CD8-positive, alpha-beta memory T cell (primary cell): ENCODE data around the gene MRI1. TPM values are rescaled to one million over a fixed set of nuclear protein-coding genes. Genes with fewer than 3 reads are reported as not detected.

ENCODE experiments used
- CTCF ChIA-PET: fragments of 350-600 bp; sonication (Branson Sonifier 250); formaldehyde crosslinking; loops from one replicate; lab custom pipeline; 2021; ENCODE audit warnings: antibody characterized with exemption; lab: Charles Lee
- POLR2A ChIA-PET: fragments of 350-600 bp; sonication (Branson Sonifier 250); formaldehyde crosslinking; loops from one replicate; lab custom pipeline; 2021; ENCODE audit warnings: antibody characterized with exemption; lab: Charles Lee
- DNase-seq, 5 donors: peaks; one replicate each; pipeline versions ENCODE4 v3.0.0 to v3.0.0-alpha.2; 2020 to 2022; ENCODE audit warnings: mixed read lengths in 1 of 5
- H3K27ac ChIP-seq: one replicate; pipeline ENCODE4 v1.7.0; 2013; ENCODE audit warnings: low read depth, mild to moderate bottlenecking, low read length, moderate library complexity
- H3K27me3 ChIP-seq: 2 replicates; pipeline ENCODE4 v1.7.0; 2013; ENCODE audit warnings: low read length, mild to moderate bottlenecking; ENCODE audit not compliant: insufficient read depth, poor library complexity, severe bottlenecking
- H3K36me3 ChIP-seq: 2 replicates; pipeline ENCODE4 v1.7.0; 2013; ENCODE audit warnings: mild to moderate bottlenecking, low read length, moderate library complexity; ENCODE audit not compliant: insufficient read depth
- H3K4me1 ChIP-seq: 2 replicates; pipeline ENCODE4 v1.7.0; 2013; ENCODE audit warnings: mild to moderate bottlenecking, low read length, moderate library complexity; ENCODE audit not compliant: insufficient read depth
- H3K4me3 ChIP-seq: 2 replicates; pipeline ENCODE4 v1.7.0; 2013; ENCODE audit warnings: mild to moderate bottlenecking, low read length
- H3K9me3 ChIP-seq: 2 replicates; pipeline ENCODE4 v1.7.0; 2013; ENCODE audit warnings: mild to moderate bottlenecking, low read length
- H3K27ac Mint-ChIP-seq, 8 donors: one replicate each; pipeline ENCODE4 v1.8.0; 2020 to 2021; ENCODE audit warnings: mixed read lengths in 8 of 8, mild to moderate bottlenecking in 6 of 8, inconsistent platforms in 3 of 8, moderate library complexity in 3 of 8
- H3K27me3 Mint-ChIP-seq, 2 donors: one replicate each; pipeline ENCODE4 v1.8.0; 2020 to 2021; ENCODE audit warnings: mixed read lengths in 2 of 2, mild to moderate bottlenecking in 1 of 2, moderate library complexity in 1 of 2
- H3K36me3 Mint-ChIP-seq, 3 donors: one replicate each; pipeline ENCODE4 v1.8.0; 2020 to 2021; ENCODE audit warnings: mixed read lengths in 3 of 3, inconsistent platforms in 1 of 3, mild to moderate bottlenecking in 1 of 3
- H3K4me1 Mint-ChIP-seq, 3 donors: one replicate each; pipeline ENCODE4 v1.8.0; 2020 to 2021; ENCODE audit warnings: mixed read lengths in 3 of 3, inconsistent platforms in 1 of 3, mild to moderate bottlenecking in 1 of 3
- H3K4me3 Mint-ChIP-seq, 7 donors: one replicate each; pipeline ENCODE4 v1.8.0; 2020 to 2021; ENCODE audit warnings: mixed read lengths in 7 of 7, mild to moderate bottlenecking in 6 of 7, moderate library complexity in 4 of 7, inconsistent platforms in 2 of 7
- H3K9me3 Mint-ChIP-seq, 5 donors: one replicate each; pipeline ENCODE4 v1.8.0; 2020 to 2022; ENCODE audit warnings: mixed read lengths in 5 of 5, mild to moderate bottlenecking in 3 of 5, moderate library complexity in 2 of 5, inconsistent platforms in 1 of 5
- polyA plus RNA-seq: library from polyadenylated mRNA; unstranded; fragments of 300-500 nt; fragmentation: Illumina TruSeq; gene quantifications from one replicate; pipeline ENCODE4 v1.2.3, GENCODE V29; 2021
- total RNA-seq, 2 experiments: library from RNA; stranded (reverse); gene quantifications; one replicate each; pipeline ENCODE4 v1.2.3, GENCODE V29; 2021

MRI1 gene
- total and polyA plus RNA-seq, 3 experiments from 2014 or later, result 19.0 to 43.5 (median 42.4) TPM

GRCh38 chr19:13814550-13814949, 50.2 kb downstream of the MRI1 start:
- H3K27ac ChIP-seq, result no peak overlapping the region
- Mint-ChIP-seq H3K36me3 (peaks cover 0 to 13% (median 0%) of the 10 kb centered on the region in 3 donors), H3K4me3 (no peak overlapping the region), H3K9me3 (no peaks in the 10 kb centered on the region), H3K4me1 (peaks cover 3 to 9% (median 5%) of the 10 kb centered on the region in 3 donors), H3K27ac (no peak overlapping the region), H3K27me3 (no peaks in the 10 kb centered on the region)
- no peak overlapping the region for H3K4me3 ChIP-seq
- H3K4me1 ChIP-seq, result no peaks in the 10 kb centered on the region
- H3K9me3 ChIP-seq, result no peaks in the 10 kb centered on the region
- DNase-seq, result no peak
- ChIA-PET POLR2A (no interaction called here), CTCF (interaction anchor here (1.1 kb wide), 1 partner anchor 48 kb away, joined by 3 read pairs; no protein-coding TSS in a partner anchor)
- H3K36me3 ChIP-seq, result no peaks in the 10 kb centered on the region
- H3K27me3 ChIP-seq, result no peaks in the 10 kb centered on the region

DNA sequence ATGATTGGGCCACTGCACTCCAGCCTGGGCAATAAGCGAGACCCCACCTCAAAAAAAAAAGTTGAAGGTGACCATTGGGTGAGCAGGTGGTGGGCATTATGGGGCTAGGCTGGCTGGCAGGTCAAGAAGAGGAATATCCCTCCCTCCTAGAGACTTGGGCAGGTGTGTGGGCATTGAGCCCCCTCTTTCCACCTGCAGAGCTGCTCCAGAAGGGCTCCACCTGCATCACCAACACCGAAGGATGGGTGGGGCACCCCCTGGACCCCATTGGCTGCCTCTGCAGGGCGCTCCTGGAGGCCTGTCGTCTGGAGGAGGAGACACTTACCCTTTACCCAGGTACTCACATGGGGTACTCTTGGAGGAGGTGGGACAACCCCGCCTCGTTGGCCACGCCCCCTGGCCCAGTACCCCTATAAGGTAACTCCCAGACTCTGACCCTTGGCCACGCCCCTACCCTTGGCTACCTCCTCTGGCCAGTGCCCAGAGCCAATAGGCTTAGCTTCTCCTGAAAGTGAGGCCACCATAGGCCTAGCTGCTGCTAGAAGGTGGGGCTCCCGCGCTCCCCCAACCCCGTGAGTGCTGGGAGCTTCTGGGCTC, 52.8 kb downstream of the MRI1 start:
- no peaks in the 10 kb centered on the region for H3K4me1 ChIP-seq
- Mint-ChIP-seq H3K27me3 (no peaks in the 10 kb centered on the region), H3K4me3 (peak overlapping the region in 1 of 7 donors; percentile 23), H3K27ac (no peak overlapping the region), H3K36me3 (peaks cover 0 to 15% (median 6%) of the 10 kb centered on the region in 3 donors), H3K9me3 (no peaks in the 10 kb centered on the region), H3K4me1 (peaks cover 3 to 9% (median 5%) of the 10 kb centered on the region in 3 donors)
- ChIA-PET POLR2A (interaction anchor here (0.6 to 1.1 kb wide), 3 partner anchors 9 to 30 kb away, joined by 3 read pairs; no protein-coding TSS in a partner anchor), CTCF (interaction anchor here (1.3 kb wide), 1 partner anchor 33 kb away, joined by 4 read pairs; no protein-coding TSS in a partner anchor)
- H3K36me3 ChIP-seq, result no peaks in the 10 kb centered on the region
- H3K27ac ChIP-seq, result peak overlapping the region; percentile 54
- peak in 1 of 5 donors; percentile 51 for DNase-seq
- H3K4me3 ChIP-seq, result no peak overlapping the region
- no peaks in the 10 kb centered on the region for H3K9me3 ChIP-seq
- H3K27me3 ChIP-seq, result no peaks in the 10 kb centered on the region

DNA sequence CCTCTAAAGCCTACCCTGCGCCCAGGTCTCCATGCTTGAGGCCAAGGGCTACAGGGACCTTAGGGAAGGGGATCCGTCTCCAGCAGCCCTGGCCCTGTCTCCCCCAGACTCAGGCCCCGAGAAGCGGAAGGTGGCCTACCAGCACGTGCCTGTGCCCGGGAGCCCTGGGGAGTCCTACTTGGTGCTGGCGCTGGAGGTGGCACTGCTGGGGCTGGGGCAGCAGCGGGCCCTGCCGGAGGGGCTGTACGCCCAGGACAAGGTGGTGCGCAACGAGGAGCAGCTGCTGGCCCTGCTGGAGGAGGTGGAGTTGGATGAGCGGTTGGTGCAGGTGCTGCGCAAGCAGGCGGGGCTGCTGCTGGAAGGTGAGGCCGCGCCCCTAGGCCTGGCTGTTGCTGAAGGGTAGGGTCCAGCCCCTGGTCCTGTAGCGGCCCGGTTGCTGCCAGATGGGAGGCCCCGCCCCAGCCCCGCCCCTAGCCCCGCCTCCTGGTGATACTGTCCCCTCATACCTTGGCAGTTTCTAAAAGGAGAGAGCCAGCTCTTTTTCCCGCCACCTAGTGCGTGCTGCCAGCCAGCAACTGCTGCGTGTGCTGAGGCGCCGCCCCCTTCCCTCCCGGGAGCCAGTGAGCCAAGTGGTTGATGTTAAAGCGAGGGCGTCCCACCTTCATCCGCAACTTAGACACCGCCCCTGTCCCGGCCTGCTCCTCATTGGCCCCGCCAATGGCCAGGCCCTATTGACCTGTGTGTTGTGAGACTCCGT, 53.5 kb downstream of the MRI1 start:
- Mint-ChIP-seq H3K9me3 (no peaks in the 10 kb centered on the region), H3K36me3 (peaks cover 0 to 16% (median 6%) of the 10 kb centered on the region in 3 donors), H3K4me1 (peaks cover 3 to 9% (median 5%) of the 10 kb centered on the region in 3 donors), H3K27ac (peak overlapping the region in 2 of 8 donors; percentile 58 to 69), H3K27me3 (no peaks in the 10 kb centered on the region), H3K4me3 (peak overlapping the region in 4 of 7 donors; percentile 23 to 47 (median 23))
- Histone ChIP-seq H3K36me3 (no peaks in the 10 kb centered on the region), H3K27me3 (no peaks in the 10 kb centered on the region), H3K4me3 (no peak overlapping the region), H3K9me3 (no peaks in the 10 kb centered on the region), H3K4me1 (no peaks in the 10 kb centered on the region), H3K27ac (peak overlapping the region; percentile 54)
- DNase-seq, result peak in 1 of 5 donors; percentile 39
- ChIA-PET POLR2A (interaction anchor here (0.8 to 1.1 kb wide), 2 partner anchors 12 to 29 kb away, joined by 3 read pairs; no protein-coding TSS in a partner anchor), CTCF (no interaction called here)

DNA sequence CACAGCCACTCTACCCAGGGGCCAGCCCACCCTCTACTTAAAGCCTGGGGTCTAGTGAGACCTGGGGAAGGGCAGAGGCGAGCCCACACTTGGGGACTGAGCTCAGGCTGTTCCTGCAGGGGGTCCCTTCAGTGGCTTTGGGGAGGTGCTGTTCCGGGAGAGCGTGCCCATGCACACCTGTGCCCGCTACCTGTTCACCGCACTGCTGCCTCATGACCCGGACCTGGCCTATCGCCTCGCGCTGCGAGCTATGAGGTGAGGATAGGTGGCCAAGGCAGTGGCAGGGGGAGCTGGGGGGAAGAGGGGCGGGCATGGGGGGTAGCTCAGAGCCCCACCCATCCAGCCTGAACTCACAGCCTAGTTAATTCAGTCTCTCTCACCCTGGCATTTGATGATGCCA, 54.9 kb downstream of the MRI1 start:
- no peak overlapping the region for H3K27ac Mint-ChIP-seq

DNA sequence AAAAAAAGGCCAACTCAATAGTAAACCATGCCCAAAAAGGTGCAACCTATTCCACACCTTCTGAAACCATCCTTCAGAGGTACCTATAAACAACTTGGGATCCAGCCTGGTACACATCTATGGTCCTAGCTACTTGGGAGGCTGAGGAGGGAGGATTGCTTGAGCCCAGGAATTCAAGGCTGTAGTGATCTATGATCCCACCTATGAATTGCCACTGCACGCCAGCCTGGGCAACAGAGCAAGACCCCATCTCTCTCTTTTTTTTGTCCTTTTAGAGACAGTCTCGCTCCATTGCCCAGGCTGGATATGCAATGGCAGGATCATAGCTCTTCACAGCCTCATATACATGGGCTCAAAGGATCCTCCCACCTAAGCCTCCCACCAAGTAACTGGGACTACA, 57.0 kb downstream of the MRI1 start:
- H3K27me3 Mint-ChIP-seq, result no peaks in the 10 kb centered on the region
- Histone ChIP-seq H3K4me1 (no peaks in the 10 kb centered on the region), H3K36me3 (no peaks in the 10 kb centered on the region), H3K4me3 (no peak overlapping the region), H3K27ac (no peak overlapping the region), H3K27me3 (no peaks in the 10 kb centered on the region), H3K9me3 (no peaks in the 10 kb centered on the region)
- ChIA-PET POLR2A (no interaction called here), CTCF (no interaction called here)
- H3K4me1 Mint-ChIP-seq, result peaks cover 0 to 6% (median 3%) of the 10 kb centered on the region in 3 donors
- no peaks in the 10 kb centered on the region for H3K9me3 Mint-ChIP-seq
- peaks cover 0 to 17% (median 10%) of the 10 kb centered on the region in 3 donors for H3K36me3 Mint-ChIP-seq
- H3K27ac Mint-ChIP-seq, result no peak overlapping the region
- no peak overlapping the region for H3K4me3 Mint-ChIP-seq
- DNase-seq, result no peak

More for the DNA sequence above, 54.9 kb downstream of the MRI1 start:
- Mint-ChIP-seq H3K36me3 (peaks cover 0 to 17% (median 6%) of the 10 kb centered on the region in 3 donors), H3K9me3 (no peaks in the 10 kb centered on the region), H3K27me3 (no peaks in the 10 kb centered on the region), H3K4me1 (peaks cover 0 to 7% (median 5%) of the 10 kb centered on the region in 3 donors), H3K4me3 (no peak overlapping the region)
- POLR2A ChIA-PET, result interaction anchor here (0.6 kb wide), 1 partner anchor 16 kb away, joined by 4 read pairs; no protein-coding TSS in a partner anchor
- no peaks in the 10 kb centered on the region for H3K4me1 ChIP-seq
- no peak overlapping the region for H3K27ac ChIP-seq
- no peak for DNase-seq
- no peaks in the 10 kb centered on the region for H3K27me3 ChIP-seq
- CTCF ChIA-PET, result no interaction called here
- H3K36me3 ChIP-seq, result no peaks in the 10 kb centered on the region
- no peaks in the 10 kb centered on the region for H3K9me3 ChIP-seq
- H3K4me3 ChIP-seq, result no peak overlapping the region

- DNase-seq, result no peak
- ChIA-PET POLR2A (interaction anchor here (0.8 kb wide), 1 partner anchor 28 kb away, joined by 7 read pairs; the partner anchor contains the start of gene ZSWIM4), CTCF (interaction anchor here (1.0 kb wide), 1 partner anchor 39 kb away, joined by 3 read pairs; no protein-coding TSS in a partner anchor)
- no peaks in the 10 kb centered on the region for H3K27me3 Mint-ChIP-seq
- peak overlapping the region in 1 of 8 donors; percentile 81 for H3K27ac Mint-ChIP-seq
- no peaks in the 10 kb centered on the region for H3K27me3 ChIP-seq
- H3K4me3 ChIP-seq, result no peak overlapping the region
- no peaks in the 10 kb centered on the region for H3K9me3 Mint-ChIP-seq
- no peaks in the 10 kb centered on the region for H3K9me3 ChIP-seq
- no peaks in the 10 kb centered on the region for H3K36me3 ChIP-seq
- peaks cover 0 to 20% (median 10%) of the 10 kb centered on the region in 3 donors for H3K36me3 Mint-ChIP-seq
- H3K27ac ChIP-seq, result no peak overlapping the region
- H3K4me3 Mint-ChIP-seq, result no peak overlapping the region
- H3K4me1 Mint-ChIP-seq, result peaks cover 0 to 6% (median 0%) of the 10 kb centered on the region in 3 donors
- H3K4me1 ChIP-seq, result no peaks in the 10 kb centered on the region
Measured at GRCh38 chr19:13823256-13823655, 58.9 kb downstream of the MRI1 start.
